Measurements from ENCODE around the gene ELMO1.

Gene ELMO1

GRCh38 chr7:36943591-36944435, 504.9 kb downstream of the ELMO1 start:
- no peak for DNase-seq (ENCODE audit: low read depth)

- no peak for DNase-seq (ENCODE audit: low read depth)
Observed at GRCh38 chr7:36942955-36943354, 505.7 kb downstream of the ELMO1 start.

GRCh38 chr7:36942541-36942940, 506.1 kb downstream of the ELMO1 start:
- no peak for DNase-seq (ENCODE audit: low read depth)

- no peak for DNase-seq (ENCODE audit: low read depth)
Observed at GRCh38 chr7:36942025-36942424, 506.6 kb downstream of the ELMO1 start.

- DNase-seq (ENCODE audit: low read depth) = no peak
Observed at GRCh38 chr7:36941359-36941758, 507.3 kb downstream of the ELMO1 start.

- DNase-seq (ENCODE audit: low read depth) = no peak
Observed at GRCh38 chr7:36939816-36940215, 508.8 kb downstream of the ELMO1 start.

- DNase-seq (ENCODE audit: low read depth) = no peak
Observed at GRCh38 chr7:36937754-36938563, 510.7 kb downstream of the ELMO1 start.

- no peak for DNase-seq (ENCODE audit: low read depth)
Observed at GRCh38 chr7:36931892-36932291, 516.8 kb downstream of the ELMO1 start.

GRCh38 chr7:36929791-36930190, 518.9 kb downstream of the ELMO1 start:
- no peak for DNase-seq (ENCODE audit: low read depth)

GRCh38 chr7:36928718-36929117, 519.9 kb downstream of the ELMO1 start:
- DNase-seq (ENCODE audit: low read depth) = no peak

GRCh38 chr7:36928311-36928710, 520.4 kb downstream of the ELMO1 start:
- no peak for DNase-seq (ENCODE audit: low read depth)

GRCh38 chr7:36925691-36926090, 523.0 kb downstream of the ELMO1 start:
- no peak for DNase-seq (ENCODE audit: low read depth)

- no peak for DNase-seq (ENCODE audit: low read depth)
Observed at GRCh38 chr7:36925207-36925606, 523.5 kb downstream of the ELMO1 start.

- no peak for DNase-seq (ENCODE audit: low read depth)
Observed at GRCh38 chr7:36923943-36924436, 524.7 kb downstream of the ELMO1 start.

GRCh38 chr7:36923185-36923584, 525.5 kb downstream of the ELMO1 start:
- no peak for DNase-seq (ENCODE audit: low read depth)

- no peak for DNase-seq (ENCODE audit: low read depth)
Observed at GRCh38 chr7:36920433-36920832, 528.2 kb downstream of the ELMO1 start.

- DNase-seq (ENCODE audit: low read depth) = no peak
Observed at GRCh38 chr7:36919738-36920137, 528.9 kb downstream of the ELMO1 start.

- no peak for DNase-seq (ENCODE audit: low read depth)
Observed at GRCh38 chr7:36918591-36918990, 530.1 kb downstream of the ELMO1 start.

- DNase-seq (ENCODE audit: low read depth) = no peak
Observed at GRCh38 chr7:36916619-36917018, 532.0 kb downstream of the ELMO1 start.

- DNase-seq (ENCODE audit: low read depth) = no peak
Observed at GRCh38 chr7:36916116-36916515, 532.5 kb downstream of the ELMO1 start.

GRCh38 chr7:36911788-36912187, 536.9 kb downstream of the ELMO1 start:
- DNase-seq (ENCODE audit: low read depth) = no peak

- no peak for DNase-seq (ENCODE audit: low read depth)
Observed at GRCh38 chr7:36910859-36911258, 537.8 kb downstream of the ELMO1 start.

GRCh38 chr7:36910401-36910800, 538.3 kb downstream of the ELMO1 start:
- no peak for DNase-seq (ENCODE audit: low read depth)

Measured in T-helper 22 cell (primary cell).